Lower leg skin (tissue), 3 donors: Measurements from ENCODE around the gene TRIM25.

Source experiments
- CTCF ChIP-seq, 3 donors: fragments of 450-650 bp; IDR thresholded peaks; one replicate each; pipeline ENCODE4 v1.5.1; 2016; ENCODE audit warnings: antibody characterized with exemption in 3 of 3, mild to moderate bottlenecking in 3 of 3, moderate library complexity in 2 of 3
- POLR2A ChIP-seq, 2 donors: fragments of 450-650 bp; IDR thresholded peaks; one replicate each; pipeline ENCODE4 v1.6.1; 2016 to 2017; ENCODE audit warnings: antibody characterized with exemption in 2 of 2, mild to moderate bottlenecking in 1 of 2, moderate library complexity in 1 of 2

GRCh38 chr17:56851008-56851407 lies 62.8 kb downstream of the TRIM25 start:
- TF ChIP-seq CTCF (IDR thresholded peaks at IDR 0.05) = no peak
- no peak for TF ChIP-seq POLR2A (IDR thresholded peaks at IDR 0.05)
